Lower lobe of right lung (tissue), 2 donors: ENCODE results near the gene POLA2. TPM values are rescaled to one million over a fixed set of nuclear protein-coding genes. Genes with fewer than 3 reads are reported as not detected.
"Not testable (repeated sequence)": the region's sequence is repeated elsewhere in the genome, so short reads cannot be mapped to it uniquely, and the experiment has no call there.

Experiments
- ATAC-seq, 2 donors: fragments of 200-7000 bp; cut with Tn5 transposase; one replicate each; pipeline ENCODE4 v1.9.1; 2020 to 2022; ENCODE audit warnings: mild to moderate bottlenecking in 2 of 2, moderate library complexity in 2 of 2
- DNase-seq: peaks from one replicate; pipeline ENCODE4 v3.0.0-alpha.2; 2020
- H3K27ac ChIP-seq: fragments of 200-600 bp; one replicate; pipeline ENCODE4 v1.8.0; 2022
- H3K27me3 ChIP-seq: fragments of 200-600 bp; one replicate; pipeline ENCODE4 v1.8.0; 2022; ENCODE audit warnings: low read depth
- H3K36me3 ChIP-seq: fragments of 200-600 bp; one replicate; pipeline ENCODE4 v1.8.0; 2022; ENCODE audit warnings: mild to moderate bottlenecking
- H3K4me1 ChIP-seq: fragments of 200-600 bp; one replicate; pipeline ENCODE4 v1.8.0; 2022
- H3K4me3 ChIP-seq: fragments of 200-600 bp; one replicate; pipeline ENCODE4 v1.8.0; 2022; ENCODE audit warnings: mild to moderate bottlenecking
- H3K9me3 ChIP-seq: fragments of 200-600 bp; one replicate; pipeline ENCODE4 v1.8.0; 2022
- CTCF ChIP-seq: fragments of 200-600 bp; IDR thresholded peaks from one replicate; pipeline ENCODE4 v1.8.0; 2022; ENCODE audit warnings: antibody characterized with exemption, mild to moderate bottlenecking
- intact Hi-C: fragments of 100-400 bp; cut with DNase I; formaldehyde crosslinking; loops from one replicate; pipeline ENCODE4 v1.11.0; 2022
- total RNA-seq: library from RNA; stranded (reverse); fragmentation: NEBNext Ultra II Directional; extraction: Animal tissue kit (Norgen Biotek cat#: 25700); gene quantifications from one replicate; pipeline ENCODE4 v1.2.1, GENCODE V29; 2021
- donor health status: DM: no; HTN: yes; CAD: no; lungs with severe emphysema.

The POLA2 gene
- total RNA-seq, 1 donor from 2014 or later, result 8.7 TPM

GRCh38 chr11:65325435-65325834 is 63.7 kb downstream of the POLA2 start:
- no peaks in the 10 kb centered on the region for H3K27me3 ChIP-seq
- no peak for TF ChIP-seq CTCF
- no peak overlapping the region for H3K4me3 ChIP-seq
- ATAC-seq (no peak), DNase-seq (no peak)
- H3K36me3 ChIP-seq, result peaks cover 30% of the 10 kb centered on the region
- no peaks in the 10 kb centered on the region for H3K9me3 ChIP-seq
- H3K4me1 ChIP-seq, result peaks cover 34% of the 10 kb centered on the region
- H3K27ac ChIP-seq, result no peak overlapping the region
- intact Hi-C loops, result no loop called here

- no peak for DNase-seq
- Histone ChIP-seq H3K4me1 (peaks cover 18% of the 10 kb centered on the region), H3K27ac (no peak overlapping the region), H3K36me3 (peaks cover 14% of the 10 kb centered on the region), H3K9me3 (no peaks in the 10 kb centered on the region), H3K4me3 (no peak overlapping the region), H3K27me3 (no peaks in the 10 kb centered on the region)
- intact Hi-C loops, result no loop called here
- no peak for ATAC-seq
- TF ChIP-seq CTCF, result no peak
Observed at GRCh38 chr11:65327021-65327420, 65.3 kb downstream of the POLA2 start.

- no peak for TF ChIP-seq CTCF
- intact Hi-C loops, result no loop called here
- Histone ChIP-seq H3K36me3 (no peaks in the 10 kb centered on the region), H3K4me3 (no peak overlapping the region), H3K27ac (no peak overlapping the region), H3K27me3 (no peaks in the 10 kb centered on the region), H3K4me1 (peaks cover 15% of the 10 kb centered on the region), H3K9me3 (no peaks in the 10 kb centered on the region)
- DNase-seq (no peak), ATAC-seq (no peak)
Observed at GRCh38 chr11:65329478-65329877, 67.7 kb downstream of the POLA2 start.

GRCh38 chr11:65329944-65330403 is 68.2 kb downstream of the POLA2 start:
- peak; percentile 42 to 45 for ATAC-seq
- peak; percentile 76 for DNase-seq
- Histone ChIP-seq H3K27ac (no peak overlapping the region), H3K4me3 (no peak overlapping the region), H3K36me3 (no peaks in the 10 kb centered on the region), H3K9me3 (no peaks in the 10 kb centered on the region), H3K27me3 (no peaks in the 10 kb centered on the region), H3K4me1 (peaks cover 20% of the 10 kb centered on the region)
- peak; percentile 84 for TF ChIP-seq CTCF
- intact Hi-C loops, result no loop called here

GRCh38 chr11:65330544-65330943 is 68.8 kb downstream of the POLA2 start:
- peaks cover 26% of the 10 kb centered on the region for H3K4me1 ChIP-seq
- no peaks in the 10 kb centered on the region for H3K27me3 ChIP-seq
- no peak for TF ChIP-seq CTCF
- DNase-seq (peak; percentile 5), ATAC-seq (no peak)
- no peak overlapping the region for H3K27ac ChIP-seq
- no peaks in the 10 kb centered on the region for H3K36me3 ChIP-seq
- H3K9me3 ChIP-seq, result no peaks in the 10 kb centered on the region
- no peak overlapping the region for H3K4me3 ChIP-seq
- intact Hi-C loops, result no loop called here

GRCh38 chr11:65332591-65332990 is 70.8 kb downstream of the POLA2 start:
- DNase-seq, H3K9me3 ChIP-seq, intact Hi-C loops, H3K27ac ChIP-seq, ATAC-seq, H3K4me3 ChIP-seq, H3K27me3 ChIP-seq, H3K36me3 ChIP-seq: not testable (repeated sequence)
- H3K4me1 ChIP-seq, result peaks cover 27% of the 10 kb centered on the region
